GOT3 (cell line): Measurements from ENCODE around the gene AMN1.
"Not testable (repeated sequence)": the region's sequence is repeated elsewhere in the genome, so short reads cannot be mapped to it uniquely, and the experiment has no call there.

Experiments
- DNase-seq: peaks from one replicate; lab custom pipeline; 2025; ENCODE audit warnings: mixed read lengths; lab: John Stamatoyannopoulos, UW

Gene AMN1

DNA sequence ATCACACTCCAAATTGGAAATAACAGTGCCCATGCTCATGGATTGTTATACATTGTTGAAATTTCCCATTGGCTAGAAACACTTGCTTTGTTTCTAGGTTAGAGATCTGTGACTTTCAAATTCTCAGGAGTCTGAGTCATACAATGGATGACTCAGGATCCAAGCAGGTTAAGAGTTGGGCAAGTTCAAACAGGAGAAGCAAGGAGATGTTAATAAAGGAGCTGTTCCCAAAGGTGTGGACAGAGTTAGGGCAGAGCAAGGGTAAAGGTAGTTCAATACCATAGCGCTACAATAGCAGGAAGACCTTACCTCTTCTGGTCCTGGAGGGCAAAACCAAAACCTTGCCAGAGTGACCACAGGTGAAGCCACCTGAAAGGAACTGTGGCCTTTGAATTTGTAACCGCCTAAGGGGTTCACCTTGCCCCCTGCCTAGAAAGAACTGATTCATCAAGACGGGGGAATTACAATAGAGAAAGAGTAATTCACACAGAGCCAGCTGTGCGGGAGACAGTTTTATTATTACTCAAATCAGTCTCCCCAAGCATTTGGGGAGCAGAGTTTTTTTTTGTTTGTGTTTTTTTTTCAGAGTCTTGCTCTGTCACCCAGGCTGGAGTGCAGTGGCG is 4.2 kb upstream of the AMN1 start:
- no peak for DNase-seq

DNA sequence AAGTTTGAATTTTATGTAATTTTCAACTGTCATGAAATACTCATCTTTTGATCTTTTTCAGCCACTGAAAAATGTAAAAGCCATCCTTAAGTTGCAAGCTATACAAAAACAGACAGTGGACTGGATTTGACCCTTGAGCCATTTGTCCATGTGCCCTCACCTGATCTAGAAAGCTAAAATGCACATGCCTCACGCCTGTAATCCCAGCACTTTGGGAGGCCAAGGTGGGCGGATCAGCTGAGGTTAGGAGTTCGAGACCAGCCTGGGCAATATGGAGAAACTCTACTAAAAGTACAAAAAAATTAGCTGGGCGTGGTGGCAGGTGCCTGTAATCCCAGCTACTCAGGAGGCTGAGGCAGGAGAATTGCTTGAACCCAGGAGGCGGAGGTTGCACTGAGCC is 2.4 kb upstream of the AMN1 start:
- not testable (repeated sequence) for DNase-seq

DNA sequence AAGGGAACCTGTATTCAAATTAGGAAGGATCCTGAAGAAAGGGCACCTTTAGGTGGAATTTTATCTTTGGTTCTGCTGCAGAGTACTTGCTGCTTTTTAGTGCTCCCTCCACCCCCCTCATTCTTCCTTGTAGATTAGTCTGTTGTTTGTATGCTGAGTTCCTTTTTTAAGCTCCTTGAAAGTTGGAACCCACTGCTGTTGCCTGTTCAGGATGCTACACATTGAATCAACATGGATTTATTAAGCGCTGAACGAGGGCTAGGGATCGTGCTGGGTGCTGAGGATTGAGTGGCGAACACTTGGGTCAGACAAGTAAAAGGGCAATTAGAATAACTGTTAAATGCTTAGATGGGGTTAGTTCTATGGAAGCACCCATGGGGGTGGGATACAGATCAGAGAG is 884 bp upstream of the AMN1 start:
- no peak for DNase-seq

DNA sequence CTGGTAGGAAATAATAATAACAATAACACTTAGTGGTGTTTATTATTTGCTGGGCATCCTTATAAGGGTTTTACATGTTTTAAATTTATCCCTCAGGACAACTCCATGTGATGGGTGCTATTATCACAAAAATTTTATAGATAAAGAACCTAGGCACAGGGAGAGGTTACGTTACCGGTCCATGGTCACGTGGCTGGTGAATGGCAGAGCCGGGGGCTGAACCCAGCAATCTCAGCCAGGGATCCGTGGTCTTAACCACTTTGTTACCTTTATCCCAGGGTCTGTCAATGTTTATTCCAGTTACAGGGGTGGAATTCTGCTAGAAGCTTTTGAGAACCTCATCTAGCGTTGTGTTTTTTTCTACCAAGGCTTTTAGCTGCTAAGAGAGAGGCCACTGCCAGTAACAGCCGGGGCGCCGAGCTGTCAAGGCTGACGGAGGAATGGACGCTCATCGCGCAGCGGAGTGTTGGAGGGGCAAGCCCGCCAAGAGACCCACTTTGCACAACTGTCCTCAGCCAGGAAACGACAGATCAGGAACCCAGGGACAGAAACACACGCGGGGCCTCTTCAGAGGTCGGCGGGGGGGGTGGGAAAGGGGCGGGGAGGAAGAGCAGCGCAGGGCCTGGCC is 418 bp downstream of the AMN1 start:
- DNase-seq: no peak

DNA sequence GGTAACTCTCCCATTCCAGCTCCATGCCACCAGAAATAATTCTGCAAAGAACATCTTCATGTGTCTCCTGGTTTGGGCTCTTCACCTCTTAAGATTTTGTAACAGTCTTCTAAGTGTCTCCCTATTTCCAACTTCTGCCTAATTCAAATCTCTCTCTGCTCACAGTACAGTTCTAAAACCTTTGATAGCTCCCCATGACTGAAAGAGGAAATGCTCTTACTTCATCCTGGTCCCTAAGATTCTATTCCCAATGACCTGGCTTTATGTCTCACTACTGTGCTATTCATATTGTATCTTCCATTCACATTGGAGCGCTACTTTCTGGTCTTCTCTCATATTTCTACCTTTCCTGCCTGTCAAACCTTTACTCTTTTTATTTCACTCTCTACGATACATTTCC is 1.6 kb downstream of the AMN1 start:
- no peak for DNase-seq

DNA sequence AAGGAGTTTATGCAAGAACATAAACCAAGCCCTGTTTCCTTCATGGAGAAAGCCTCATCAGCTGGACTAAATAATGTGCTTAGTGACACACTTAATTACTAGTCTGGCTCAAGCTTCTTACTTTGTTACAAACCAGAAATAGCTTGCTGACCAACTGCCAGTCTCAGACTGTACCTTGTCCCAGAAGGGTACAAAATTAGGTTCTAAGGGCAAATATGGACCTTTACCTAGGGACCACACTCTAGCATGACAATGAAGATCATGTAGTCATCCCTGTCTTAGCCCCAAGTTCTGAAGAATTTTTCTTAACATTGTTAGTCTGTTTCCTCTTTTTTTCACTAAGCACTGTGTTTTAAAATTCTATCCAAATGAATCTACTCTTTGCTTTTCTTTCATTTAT is 2.2 kb downstream of the AMN1 start:
- DNase-seq: no peak

DNA sequence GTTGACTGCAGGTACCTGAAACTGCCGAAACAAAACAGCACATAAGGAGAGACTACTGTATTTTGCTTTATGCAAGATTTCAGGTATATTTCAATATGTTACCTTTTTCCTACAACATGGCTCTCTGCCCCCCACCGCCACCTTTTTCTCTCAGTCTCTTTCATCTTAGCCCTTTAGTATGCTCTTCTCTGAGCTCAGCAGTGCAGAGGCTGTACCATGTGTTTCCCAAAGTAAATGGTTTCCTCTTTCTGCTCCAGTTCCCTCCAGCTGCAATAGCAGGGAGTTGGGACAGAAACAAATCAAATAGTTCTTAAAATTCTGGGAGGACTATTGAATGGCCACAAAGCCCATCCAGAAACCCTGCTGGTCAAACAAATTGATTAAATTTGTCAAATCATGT is 4.3 kb downstream of the AMN1 start:
- DNase-seq: no peak

DNA sequence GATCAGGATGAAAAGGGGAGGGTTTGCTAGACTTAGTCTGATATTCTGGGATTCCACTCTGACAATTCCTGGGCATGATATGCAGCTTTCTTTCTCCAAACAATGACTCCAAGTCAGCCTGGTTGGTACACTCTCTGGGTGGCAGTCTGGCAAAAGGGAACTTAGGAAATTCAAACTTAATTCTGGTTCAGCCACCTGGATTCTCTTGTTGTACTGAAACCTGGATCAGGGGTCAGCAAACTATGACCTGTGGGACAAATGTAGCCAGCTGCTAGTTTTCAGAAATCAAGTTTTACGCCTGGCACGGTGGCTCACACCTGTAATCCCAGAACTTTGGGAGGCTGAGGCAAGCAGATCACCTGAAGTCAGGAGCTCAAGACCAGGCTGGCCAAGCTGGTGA is 6.2 kb downstream of the AMN1 start:
- no peak for DNase-seq

DNA sequence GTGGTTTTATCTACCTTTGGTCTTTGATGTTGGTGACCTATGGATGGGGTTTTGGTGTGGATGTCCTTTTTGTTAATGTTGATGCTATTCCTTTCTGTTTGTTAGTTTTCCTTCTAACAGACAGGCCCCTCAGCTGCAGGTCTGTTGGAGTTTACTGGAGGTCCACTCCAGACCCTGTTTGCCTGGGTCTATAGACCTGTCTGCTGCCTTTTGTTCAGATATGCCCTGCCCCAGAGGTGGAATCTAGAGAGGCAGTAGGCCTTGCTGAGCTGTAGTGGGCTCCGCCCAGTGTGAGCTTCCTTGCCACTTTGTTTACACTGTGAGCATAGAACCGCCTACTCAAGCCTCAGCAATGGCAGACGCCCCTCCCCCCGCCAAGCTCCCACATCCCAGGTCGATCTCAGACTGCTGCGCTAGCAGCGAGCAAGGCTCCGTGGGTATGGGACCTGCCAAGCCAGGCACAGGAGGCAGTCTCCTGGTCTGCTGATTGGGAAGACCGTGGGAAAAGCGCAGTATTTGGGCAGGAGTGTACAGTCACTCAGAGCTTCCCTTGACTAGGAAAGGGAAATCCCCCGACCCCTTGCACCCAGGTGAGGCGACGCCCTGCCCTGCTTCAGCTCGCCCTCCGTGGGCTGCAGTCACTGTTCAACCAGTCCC is 10.2 kb downstream of the AMN1 start:
- not testable (repeated sequence) for DNase-seq

DNA sequence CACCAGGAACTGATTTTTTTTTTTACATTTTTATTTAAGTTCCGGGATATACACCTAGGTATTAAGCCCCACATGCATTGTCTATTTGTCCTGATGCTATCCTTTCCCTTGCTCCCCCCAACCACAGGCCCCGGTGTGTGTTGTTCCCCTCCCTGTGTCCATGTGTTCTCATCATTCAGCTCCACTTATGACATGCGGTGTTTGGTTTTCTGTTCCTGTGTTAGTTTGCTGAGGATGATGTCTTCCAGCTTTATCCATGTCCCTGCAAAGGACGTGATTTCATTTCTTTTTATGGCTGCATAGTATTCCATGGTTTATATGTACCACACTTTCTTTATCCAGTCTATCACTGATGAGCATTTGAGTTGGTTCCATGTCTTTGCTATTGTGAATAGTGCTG is 11.8 kb downstream of the AMN1 start:
- not testable (repeated sequence) for DNase-seq

DNA sequence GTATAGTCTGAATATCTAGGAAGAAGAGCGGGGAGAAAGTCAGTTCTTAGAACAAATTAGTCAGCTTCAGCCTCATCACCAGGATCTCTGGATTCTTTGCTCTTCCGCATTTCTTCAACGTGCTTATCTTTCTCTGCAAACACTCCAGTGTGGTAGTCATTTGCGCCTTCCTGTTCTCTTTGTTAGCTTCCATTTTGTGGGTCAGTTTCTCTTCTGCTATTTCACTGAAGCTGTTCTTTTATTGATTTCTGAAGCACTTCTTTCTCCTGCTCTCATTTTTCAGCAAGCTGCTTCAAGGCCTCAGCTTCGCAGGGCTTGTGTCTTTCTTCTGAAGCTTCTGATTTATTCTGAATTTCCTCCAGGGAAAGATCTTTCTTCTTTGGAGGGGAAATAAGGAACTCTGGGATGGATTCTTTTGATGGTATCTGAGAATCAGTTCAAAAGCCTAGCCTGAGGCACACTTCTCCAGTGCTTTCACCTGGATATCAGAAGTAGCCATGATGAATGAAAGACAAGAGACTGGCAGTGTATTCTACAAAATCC is 13.5 kb downstream of the AMN1 start:
- no peak for DNase-seq

DNA sequence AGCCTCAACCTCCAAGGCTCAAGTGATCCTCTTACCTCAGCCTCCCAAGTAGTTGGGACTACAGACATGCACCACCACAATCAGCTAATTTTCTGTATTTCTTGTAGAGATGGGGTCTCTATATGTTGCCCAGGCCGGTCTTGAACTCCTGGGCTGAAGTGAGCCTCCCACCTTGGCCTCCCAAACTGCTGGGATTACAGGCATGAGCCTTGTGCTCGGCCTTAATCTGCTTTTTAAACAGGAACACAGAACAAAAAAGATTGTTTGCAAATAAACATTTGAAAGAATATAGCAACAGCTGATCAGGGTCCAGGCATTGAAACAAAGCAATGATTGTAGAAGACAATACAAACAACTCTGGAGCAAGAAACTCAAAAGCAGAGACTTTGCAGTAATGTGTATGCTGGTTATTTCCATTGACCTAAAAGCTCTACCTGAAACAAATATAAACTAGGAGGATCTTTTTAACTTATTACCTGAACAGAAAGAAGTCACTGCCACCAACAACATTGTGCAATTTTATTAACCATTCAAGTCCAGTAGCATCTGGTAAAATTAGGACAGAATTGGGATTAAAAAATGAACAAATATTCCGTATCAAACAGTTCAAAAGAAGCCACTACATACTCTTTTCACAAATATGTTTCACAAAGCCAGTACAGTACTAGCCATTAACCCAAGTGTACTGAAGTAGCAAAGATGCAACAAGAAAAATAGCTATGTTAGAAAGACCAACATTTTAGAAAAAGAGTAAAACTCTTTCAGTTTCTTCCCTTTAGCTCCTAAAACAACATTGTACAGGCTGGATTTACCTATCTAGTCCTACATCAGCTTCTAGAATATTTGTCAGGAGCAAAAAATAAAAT is 14.2 kb downstream of the AMN1 start:
- DNase-seq: no peak

DNA sequence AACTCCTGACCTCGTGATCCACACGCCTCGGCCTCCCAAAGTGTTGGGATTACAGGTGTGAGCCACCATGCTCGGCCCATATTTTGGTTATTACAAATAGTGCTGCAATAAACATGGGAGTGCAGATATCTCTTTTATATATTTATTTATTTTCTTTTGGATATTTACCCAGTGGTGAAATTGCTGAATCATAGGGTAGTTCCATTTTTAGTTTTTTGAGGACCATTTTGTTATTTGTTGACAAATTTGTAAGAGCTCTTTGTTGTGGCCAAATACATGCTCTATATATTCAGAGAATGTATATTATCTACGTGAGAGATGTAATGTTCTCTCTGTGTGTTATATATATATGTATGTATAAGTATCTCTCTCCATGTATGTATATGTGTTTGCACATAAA is 15.9 kb downstream of the AMN1 start:
- DNase-seq: no peak

DNA sequence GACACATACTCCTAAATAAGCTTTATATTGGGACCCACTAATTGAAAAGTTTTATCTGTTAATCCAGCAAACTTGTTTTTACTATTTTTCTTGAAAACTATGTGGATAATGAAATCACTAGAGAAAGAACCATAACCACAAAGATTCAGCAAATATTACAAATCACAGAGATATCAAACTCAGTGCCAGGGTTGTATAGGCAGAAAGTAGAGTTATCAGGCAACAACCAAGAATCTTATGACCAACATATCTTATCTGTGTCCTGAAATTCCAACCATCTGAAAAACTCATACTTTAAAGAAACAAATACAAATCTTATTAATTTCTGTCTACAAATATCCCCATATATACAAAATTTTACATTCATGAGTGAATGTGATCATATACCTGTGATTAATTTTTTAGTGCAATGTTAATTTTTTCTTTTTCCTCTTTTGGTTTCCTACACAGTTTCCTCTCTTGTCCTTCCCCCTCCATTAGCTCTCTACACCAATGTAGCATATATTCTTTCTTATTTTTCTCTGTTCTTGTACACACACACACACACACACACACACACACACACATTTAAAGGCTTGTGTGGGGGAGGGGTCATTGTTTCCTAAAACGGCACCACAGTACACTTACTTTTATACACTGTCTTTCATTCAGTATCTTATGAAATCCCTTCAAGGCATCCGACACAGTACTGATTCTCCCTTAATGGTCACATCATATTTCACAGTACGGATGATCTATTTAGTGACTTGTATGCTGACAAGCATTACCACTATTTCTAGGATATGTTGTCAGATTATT is 18.6 kb downstream of the AMN1 start:
- DNase-seq: no peak

DNA sequence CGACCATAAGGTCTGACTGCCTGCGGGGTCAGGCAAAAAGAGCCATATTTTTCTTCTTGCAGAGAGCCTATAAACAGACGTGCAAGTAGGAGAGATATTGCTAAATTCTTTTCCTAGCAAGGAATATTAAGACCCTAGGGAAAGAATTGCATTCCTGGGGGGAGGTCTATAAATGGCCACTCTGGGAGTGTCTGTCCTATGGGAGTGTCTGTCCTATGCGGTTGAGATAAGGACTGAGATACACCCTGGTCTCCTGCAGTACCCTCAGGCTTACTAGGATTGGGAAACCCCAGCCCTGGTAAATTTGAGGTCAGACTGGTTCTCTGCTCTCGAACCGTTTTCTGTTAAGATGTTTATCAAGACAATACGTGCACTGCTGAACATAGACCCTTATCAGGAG is 20.7 kb downstream of the AMN1 start:
- not testable (repeated sequence) for DNase-seq

DNA sequence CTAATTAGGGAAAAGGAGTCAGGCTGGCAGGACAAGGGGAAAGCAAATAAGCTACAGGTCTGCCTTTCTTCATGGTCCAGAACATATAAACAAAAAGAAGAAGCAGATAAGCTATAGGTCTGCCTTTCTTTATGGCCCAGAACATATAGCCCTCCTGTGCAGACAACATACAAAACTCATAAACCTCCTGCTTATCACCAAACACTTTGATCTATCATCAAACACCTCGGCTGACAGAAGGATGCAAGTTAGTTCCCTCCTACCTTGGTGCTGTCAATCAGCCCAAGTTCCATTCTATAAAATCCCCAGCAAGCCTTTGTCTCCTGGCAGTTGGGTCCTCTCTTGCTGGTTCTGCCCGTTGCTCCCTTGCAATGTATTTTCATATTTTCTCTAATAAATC is 23.2 kb downstream of the AMN1 start:
- no peak for DNase-seq

DNA sequence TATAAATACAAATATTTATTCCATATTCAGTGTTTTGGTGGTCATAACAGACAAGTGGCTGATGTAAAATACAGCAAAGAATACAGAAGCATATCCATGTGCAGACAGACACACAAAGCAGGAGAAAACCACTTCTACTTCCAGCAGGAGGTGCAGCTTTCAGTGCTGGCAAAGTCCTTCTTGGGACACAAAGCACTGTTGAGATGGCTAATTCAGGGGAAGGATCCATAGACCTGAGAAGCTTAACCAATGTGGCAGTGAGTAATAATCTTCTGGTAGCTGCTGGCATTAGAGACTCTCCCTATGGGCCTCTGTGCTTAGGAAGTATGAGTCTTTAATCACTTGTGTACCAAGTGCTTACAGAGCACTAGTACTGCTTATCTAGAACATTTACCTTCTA is 26.8 kb downstream of the AMN1 start:
- DNase-seq: no peak

DNA sequence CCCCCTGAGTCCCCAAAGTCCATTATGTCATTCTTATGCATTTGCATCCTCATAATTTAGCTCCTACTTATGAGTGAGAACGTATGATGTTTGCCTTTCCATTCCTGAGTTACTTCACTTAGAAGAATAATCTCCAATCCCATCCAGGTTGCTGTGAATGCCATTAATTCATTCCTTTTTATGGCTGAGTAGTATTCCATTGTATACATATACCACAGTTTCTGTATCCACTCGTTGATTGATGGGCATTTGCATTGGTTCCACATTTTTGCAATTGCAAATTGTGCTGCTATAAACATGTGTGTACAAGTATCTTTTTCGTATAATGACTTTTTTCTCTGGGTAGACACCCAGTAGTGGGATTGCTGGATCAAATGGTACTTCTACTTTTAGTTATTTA is 38.9 kb downstream of the AMN1 start:
- not testable (repeated sequence) for DNase-seq

DNA sequence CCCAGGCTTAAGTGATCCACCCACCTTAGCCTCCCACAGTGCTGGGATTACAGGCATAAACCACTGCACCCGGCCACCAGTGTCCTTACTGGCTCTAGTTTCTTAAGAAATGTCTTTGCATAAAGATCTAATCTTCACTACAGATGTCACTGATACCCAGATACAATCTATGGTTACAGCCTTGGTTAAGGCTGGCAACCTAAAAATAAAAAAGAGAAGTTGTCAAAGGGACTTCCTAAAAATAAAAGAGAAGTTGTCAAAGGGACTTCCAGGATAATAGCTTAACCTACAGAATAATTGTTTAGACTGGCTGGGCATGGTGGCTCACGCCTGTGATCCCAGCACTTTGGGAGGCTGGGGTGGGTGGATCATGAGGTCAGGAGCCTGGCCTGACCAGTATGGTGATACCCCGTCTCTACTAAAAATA is 41.7 kb downstream of the AMN1 start:
- DNase-seq: no peak

DNA sequence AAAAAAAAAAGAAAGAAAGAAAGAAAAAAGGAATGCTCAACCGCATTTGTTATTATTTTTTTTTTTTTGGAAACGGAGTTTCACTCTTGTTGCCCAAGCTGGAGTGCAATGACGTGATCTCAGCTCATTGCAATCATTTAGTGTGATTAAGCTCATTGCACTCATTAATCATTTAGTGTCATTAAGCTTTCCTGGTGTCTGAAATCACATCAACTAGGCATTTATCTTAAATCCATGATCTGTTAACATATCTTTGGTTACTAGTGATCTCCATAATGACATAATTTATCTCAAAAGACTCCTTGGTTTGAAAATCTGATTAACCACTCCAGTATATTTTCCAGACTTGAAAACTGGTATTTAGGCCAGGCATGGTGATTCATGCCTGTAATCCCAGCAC is 43.0 kb downstream of the AMN1 start:
- DNase-seq: no peak

DNA sequence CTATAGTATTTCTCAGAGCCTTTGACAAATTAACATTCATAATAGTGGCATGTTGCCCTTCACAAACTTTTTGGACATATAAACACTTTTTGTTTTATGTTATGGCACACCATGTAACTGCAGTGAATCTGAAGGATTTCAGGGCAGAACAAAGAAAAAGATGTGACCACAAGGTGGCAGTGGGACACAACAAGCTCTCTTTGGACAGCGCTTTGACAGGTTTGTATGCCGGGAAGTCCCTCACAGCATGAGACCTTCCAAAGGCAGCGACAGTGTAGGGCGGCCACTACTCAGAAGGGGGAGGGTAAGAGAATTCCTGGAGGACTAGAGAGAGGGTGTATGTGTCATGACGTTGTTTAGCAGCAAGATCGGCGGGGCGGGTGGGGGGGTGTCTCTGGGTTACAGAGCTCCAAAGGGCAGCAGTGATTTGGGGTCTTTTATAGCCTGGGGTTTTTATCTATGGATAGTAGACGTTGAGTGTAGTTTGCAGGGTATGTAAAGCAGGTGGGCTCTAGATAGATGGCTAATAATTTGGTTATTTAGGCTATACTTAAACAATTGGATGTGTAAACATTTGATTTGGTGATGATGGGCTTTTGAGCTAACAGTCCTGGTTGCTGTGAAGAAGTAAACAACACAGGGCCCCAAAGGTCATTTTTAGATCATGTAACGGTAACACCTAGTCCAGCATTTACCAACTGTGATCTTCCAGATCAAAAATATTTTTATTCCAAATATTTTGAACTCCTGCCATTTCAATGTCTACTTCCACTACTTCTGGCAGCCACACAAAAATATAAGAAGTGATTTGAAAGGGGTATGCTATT is 46.5 kb downstream of the AMN1 start:
- DNase-seq: no peak
